H1 (cell line): ENCODE measurements around the gene GDPD5. TPM values are rescaled to one million over a fixed set of nuclear protein-coding genes. Genes with fewer than 3 reads are reported as not detected.
A peak's percentile ranks its signal among the peaks of the same experiment; 100 is the strongest.

Source experiments
- CBX8 ChIP-seq: fragments of 300-800, 300-1000 bp; sonication (generic); IDR thresholded peaks from 2 replicates; pipeline ENCODE4 v1.7.1; 2016; ENCODE audit warnings: low read depth, low read length, borderline replicate concordance
- CHD1 ChIP-seq: IDR thresholded peaks from 2 replicates; pipeline ENCODE4 v1.6.1; 2012; ENCODE audit warnings: low read depth, low read length, improper control_type of control experiment
- EZH2 ChIP-seq: fragments of 200-600 bp; sonication (generic); IDR thresholded peaks from 2 replicates; pipeline ENCODE4 v1.7.1; 2012; ENCODE audit warnings: low read depth, mild to moderate bottlenecking, moderate library complexity, low read length, inconsistent platforms; ENCODE audit not compliant: severe bottlenecking
- GTF2F1 ChIP-seq: IDR thresholded peaks from 2 replicates; pipeline ENCODE4 v1.6.1; 2012; ENCODE audit warnings: low read depth, low read length, improper control_type of control experiment, borderline replicate concordance
- KDM4A ChIP-seq: IDR thresholded peaks from one replicate; pipeline ENCODE4 v1.7.1; 2012; ENCODE audit warnings: low read depth, mild to moderate bottlenecking, moderate library complexity, low read length, inconsistent platforms; ENCODE audit not compliant: severe bottlenecking
- MAX ChIP-seq: IDR thresholded peaks from 2 replicates; pipeline ENCODE4 v1.6.1; 2012; ENCODE audit warnings: inconsistent platforms
- RAD21 ChIP-seq, 2 experiments: IDR thresholded peaks in 1 of 2; conservative IDR thresholded peaks in 1 of 2; 2 replicates each; pipeline ENCODE4 v1.6.1; 2011; ENCODE audit warnings: low read depth in 2 of 2, low read length in 2 of 2, improper control_type of control experiment in 1 of 2, inconsistent platforms in 1 of 2, mild to moderate bottlenecking in 1 of 2, moderate library complexity in 1 of 2
- SIN3A ChIP-seq, 2 experiments: IDR thresholded peaks in 1 of 2; conservative IDR thresholded peaks in 1 of 2; 2 replicates each; pipeline ENCODE4 v1.6.1; 2011 to 2012; ENCODE audit warnings: low read length in 2 of 2, improper control_type of control experiment in 1 of 2, low read depth in 1 of 2, mild to moderate bottlenecking in 1 of 2
- SUZ12 ChIP-seq: fragments of 200-600 bp; sonication (generic); IDR thresholded peaks from 2 replicates; pipeline ENCODE4 v1.6.1; 2012; ENCODE audit warnings: mild to moderate bottlenecking, inconsistent platforms, low read length, moderate library complexity, mixed read lengths
- TCF12 ChIP-seq: IDR thresholded peaks from 2 replicates; pipeline ENCODE4 v1.6.1; 2011; ENCODE audit warnings: low read depth, mild to moderate bottlenecking, low read length
- polyA plus RNA-seq, 7 experiments: library from polyadenylated mRNA; depleted of rRNA in 3 of 7; stranded (reverse) in 5 of 7; unstranded in 2 of 7; fragments of >200 nt in 5 of 7; fragments of 200-250 nt in 2 of 7; gene quantifications; 1 replicate in 5 of 7; 2 replicates in 1 of 7; 4 replicates in 1 of 7; pipeline versions ENCODE4 v1.2.1 to v1.2.3, GENCODE V29; 2011 to 2013; ENCODE audit warnings: missing spikeins in 2 of 7, mixed read lengths in 2 of 7
- total RNA-seq: library from RNA; stranded (reverse); fragmentation: NEBNext Ultra II Directional; extraction: Animal tissue kit (Norgen Biotek cat#: 25700); gene quantifications from 2 replicates; pipeline ENCODE4 v1.2.1, GENCODE V29; 2021

The GDPD5 gene
- total and polyA plus RNA-seq, 2 of the 8 experiments (the other 6 are each of a cell fraction or from before 2014, with no cell fraction given), result 7.8 to 8.6 TPM

DNA sequence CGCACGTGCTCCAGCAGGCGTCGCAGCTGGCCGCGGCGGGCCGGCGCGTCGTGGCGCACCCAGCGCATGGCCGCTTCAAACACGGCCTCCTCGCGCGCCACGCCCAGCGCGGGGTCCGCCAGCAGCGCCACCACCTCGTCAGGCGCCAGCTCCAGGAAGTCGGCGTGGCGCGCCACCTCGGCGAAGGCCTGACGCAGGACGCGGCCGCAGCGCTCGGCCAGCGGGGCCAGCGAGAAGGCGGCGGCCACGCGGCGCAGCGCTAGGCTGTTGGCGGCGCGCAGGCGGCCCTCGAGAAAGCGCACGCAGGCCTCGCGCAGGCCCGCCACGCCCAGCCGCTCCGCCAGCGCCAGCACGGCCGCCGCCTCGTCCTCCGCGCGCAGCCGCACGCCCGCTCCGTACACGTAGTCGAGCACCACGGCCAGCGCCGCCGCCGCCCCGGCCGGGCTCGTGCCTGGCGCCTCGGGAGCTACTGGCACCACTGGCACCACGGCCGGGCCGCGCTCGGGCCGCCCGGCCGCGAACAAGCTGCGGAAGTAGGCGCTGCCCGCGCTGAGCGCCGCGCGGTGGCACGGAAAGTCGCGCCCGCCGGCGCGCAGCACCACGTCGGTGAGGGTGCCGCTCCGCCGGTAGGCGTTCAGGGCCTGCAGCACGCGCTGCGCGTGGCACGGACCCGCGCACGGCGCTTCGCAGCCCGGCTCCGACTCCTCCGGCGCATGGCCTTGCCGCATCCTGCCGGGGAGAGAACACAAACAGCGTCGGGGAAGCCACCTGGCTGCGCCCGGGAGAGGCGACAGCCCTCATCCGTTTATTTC lies 95.6 kb downstream of the GDPD5 start (continued):
- TF ChIP-seq KDM4A (peak; percentile 67), CBX8 (no peak), GTF2F1 (peak; percentile 81; the same call in 1 of the 2 replicates), EZH2 (peak; percentile 89), RAD21 (IDR thresholded peaks at IDR 0.05 in 1 of 2, conservative IDR thresholded peaks at IDR 0.05 in 1 of 2; ENCODE audit: low read depth in 2 of 2, low read length in 2 of 2) (no peak), SUZ12 (peak; percentile 93), TCF12 (0 out of 2 replicates have a peak, but pooled peaks have one; percentile 37), CHD1 (no peak), SIN3A (conservative IDR thresholded peaks at IDR 0.05 in 1 of 2, IDR thresholded peaks at IDR 0.05 in 1 of 2; ENCODE audit: low read depth in 1 of 2, low read length in 2 of 2) (peak in 1 of 2 experiments; percentile 33; a peak in 1 of 4 replicates), MAX (peak; percentile 99)
